A673 (cell line): ENCODE measurements around the gene INTS1. TPM values are rescaled to one million over a fixed set of nuclear protein-coding genes. Genes with fewer than 3 reads are reported as not detected.

Experiments used
- BruUV-seq: library from RNA; stranded (reverse); fragments of 400-500 nt; replicated peaks from 2 replicates; lab custom pipeline; 2021; lab: Mats Ljungman, UMichigan
- CTCF ChIA-PET: fragments of 300-600 bp; sonication (Branson Sonifier 250); formaldehyde crosslinking; loops from one replicate; lab custom pipeline; 2022; ENCODE audit warnings: antibody characterized with exemption; lab: Charles Lee
- POLR2A ChIA-PET: fragments of 300-600 bp; sonication (Branson Sonifier 250); formaldehyde crosslinking; loops from one replicate; lab custom pipeline; 2022; ENCODE audit warnings: antibody characterized with exemption; ENCODE audit not compliant: low non-redundant PET; lab: Charles Lee
- DNase-seq: peaks from one replicate; pipeline ENCODE4 v3.0.0-alpha.2; 2015; ENCODE audit warnings: low spot score
- H3K27ac ChIP-seq: fragments of 200-600 bp; sonication (generic); 2 replicates; pipeline ENCODE4 v1.5.1; 2016; ENCODE audit warnings: mixed run types, low read depth, mild to moderate bottlenecking, mixed read lengths, antibody characterized with exemption, low read length; ENCODE audit not compliant: poor library complexity, severe bottlenecking
- H3K27me3 ChIP-seq: fragments of 200-600 bp; sonication (generic); replicated peaks from 2 replicates; pipeline ENCODE4 v1.6.1; 2017; ENCODE audit warnings: mixed run types, low read depth, mild to moderate bottlenecking, mixed read lengths, antibody characterized with exemption, low read length; ENCODE audit not compliant: insufficient read depth, poor library complexity
- H3K36me3 ChIP-seq: fragments of 200-600 bp; sonication (generic); 2 replicates; pipeline ENCODE4 v1.6.1; 2016; ENCODE audit warnings: mixed run types, mild to moderate bottlenecking, mixed read lengths, antibody characterized with exemption, low read length; ENCODE audit not compliant: insufficient read depth, poor library complexity, severe bottlenecking
- H3K4me1 ChIP-seq: fragments of 200-600 bp; sonication (generic); 2 replicates; pipeline ENCODE4 v1.6.1; 2017; ENCODE audit warnings: mixed run types, mild to moderate bottlenecking, mixed read lengths, antibody characterized with exemption, low read length; ENCODE audit not compliant: insufficient read depth, poor library complexity, severe bottlenecking
- H3K4me3 ChIP-seq: fragments of 200-600 bp; sonication (generic); 2 replicates; pipeline ENCODE4 v1.5.1; 2016; ENCODE audit warnings: low read depth, mixed run types, mild to moderate bottlenecking, mixed read lengths, low read length; ENCODE audit not compliant: poor library complexity, severe bottlenecking
- H3K9me3 ChIP-seq: fragments of 200-600 bp; sonication (generic); 2 replicates; pipeline ENCODE4 v1.6.1; 2016; ENCODE audit warnings: mixed run types, low read depth, mild to moderate bottlenecking, mixed read lengths, antibody characterized with exemption, low read length; ENCODE audit not compliant: poor library complexity, severe bottlenecking
- EZH2 ChIP-seq: fragments of 200-600 bp; sonication (generic); IDR thresholded peaks from 2 replicates; pipeline ENCODE4 v1.6.1; 2017; ENCODE audit warnings: borderline replicate concordance, low read depth, mild to moderate bottlenecking, mixed read lengths, antibody characterized with exemption, low read length; ENCODE audit not compliant: poor library complexity, severe bottlenecking
- intact Hi-C: fragments of 100-400 bp; cut with micrococcal nuclease; formaldehyde crosslinking; loops from one replicate; pipeline ENCODE4 v1.10.0; 2022; ENCODE audit not compliant: unreplicated experiment
- total RNA-seq: library from RNA; stranded (reverse); gene quantifications from 2 replicates; pipeline ENCODE4 v1.2.3, GENCODE V29; 2021
- TF ChIP-seq, protein P1 (sequence below): fragments of 300-800, 200-600 bp; sonication (generic); conservative IDR thresholded peaks from 2 replicates; pipeline ENCODE4 v1.5.1; 2017; ENCODE audit warnings: low read depth, mild to moderate bottlenecking, antibody characterized with exemption, low read length, moderate library complexity, mixed read lengths

Gene INTS1
- total RNA-seq, 1 experiment from 2014 or later: 129 TPM

- BruUV-seq: no TSS peak
These were observed 28.2 kb downstream of the INTS1 start for GRCh38 chr7:1475991-1476390.

GRCh38 chr7:1475393-1475792, 28.8 kb downstream of the INTS1 start:
- Histone ChIP-seq H3K4me1 (no peaks in the 10 kb centered on the region), H3K4me3 (no peak overlapping the region), H3K9me3 (no peaks in the 10 kb centered on the region), H3K36me3 (peaks cover 15% of the 10 kb centered on the region), H3K27me3 (no peaks in the 10 kb centered on the region), H3K27ac (no peak overlapping the region)
- intact Hi-C loops: no loop called here
- no TSS peak for BruUV-seq
- no peak for DNase-seq
- POLR2A ChIA-PET: no interaction called here
- CTCF ChIA-PET: no interaction called here
- TF ChIP-seq, protein P1, sequence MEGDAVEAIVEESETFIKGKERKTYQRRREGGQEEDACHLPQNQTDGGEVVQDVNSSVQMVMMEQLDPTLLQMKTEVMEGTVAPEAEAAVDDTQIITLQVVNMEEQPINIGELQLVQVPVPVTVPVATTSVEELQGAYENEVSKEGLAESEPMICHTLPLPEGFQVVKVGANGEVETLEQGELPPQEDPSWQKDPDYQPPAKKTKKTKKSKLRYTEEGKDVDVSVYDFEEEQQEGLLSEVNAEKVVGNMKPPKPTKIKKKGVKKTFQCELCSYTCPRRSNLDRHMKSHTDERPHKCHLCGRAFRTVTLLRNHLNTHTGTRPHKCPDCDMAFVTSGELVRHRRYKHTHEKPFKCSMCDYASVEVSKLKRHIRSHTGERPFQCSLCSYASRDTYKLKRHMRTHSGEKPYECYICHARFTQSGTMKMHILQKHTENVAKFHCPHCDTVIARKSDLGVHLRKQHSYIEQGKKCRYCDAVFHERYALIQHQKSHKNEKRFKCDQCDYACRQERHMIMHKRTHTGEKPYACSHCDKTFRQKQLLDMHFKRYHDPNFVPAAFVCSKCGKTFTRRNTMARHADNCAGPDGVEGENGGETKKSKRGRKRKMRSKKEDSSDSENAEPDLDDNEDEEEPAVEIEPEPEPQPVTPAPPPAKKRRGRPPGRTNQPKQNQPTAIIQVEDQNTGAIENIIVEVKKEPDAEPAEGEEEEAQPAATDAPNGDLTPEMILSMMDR: no peak

More at GRCh38 chr7:1475991-1476390, 28.2 kb downstream of the INTS1 start:
- TF ChIP-seq, protein P1: no peak
- no peak for TF ChIP-seq EZH2
- CTCF ChIA-PET: no interaction called here
- Histone ChIP-seq H3K9me3 (no peaks in the 10 kb centered on the region), H3K36me3 (peaks cover 15% of the 10 kb centered on the region), H3K4me3 (no peak overlapping the region), H3K27ac (no peak overlapping the region), H3K27me3 (no peaks in the 10 kb centered on the region), H3K4me1 (no peaks in the 10 kb centered on the region)
- intact Hi-C loops: no loop called here
- POLR2A ChIA-PET: no interaction called here
- DNase-seq: no peak

- Histone ChIP-seq H3K4me1 (no peaks in the 10 kb centered on the region), H3K9me3 (no peaks in the 10 kb centered on the region), H3K27ac (no peak overlapping the region), H3K36me3 (peaks cover 15% of the 10 kb centered on the region), H3K4me3 (no peak overlapping the region), H3K27me3 (no peaks in the 10 kb centered on the region)
- ChIA-PET POLR2A (no interaction called here), CTCF (interaction anchor here (0.6 to 1.0 kb wide), 2 partner anchors 9 to 246 kb away, joined by 3 read pairs; no protein-coding TSS in a partner anchor)
- BruUV-seq: no TSS peak
- no peak for DNase-seq
- intact Hi-C loops: no loop called here
- TF ChIP-seq EZH2: no peak
- TF ChIP-seq, protein P1: no peak
These were observed 29.5 kb downstream of the INTS1 start for GRCh38 chr7:1474736-1475135.
